Measurements from ENCODE around the gene CSGALNACT2.

Gene CSGALNACT2

DNA sequence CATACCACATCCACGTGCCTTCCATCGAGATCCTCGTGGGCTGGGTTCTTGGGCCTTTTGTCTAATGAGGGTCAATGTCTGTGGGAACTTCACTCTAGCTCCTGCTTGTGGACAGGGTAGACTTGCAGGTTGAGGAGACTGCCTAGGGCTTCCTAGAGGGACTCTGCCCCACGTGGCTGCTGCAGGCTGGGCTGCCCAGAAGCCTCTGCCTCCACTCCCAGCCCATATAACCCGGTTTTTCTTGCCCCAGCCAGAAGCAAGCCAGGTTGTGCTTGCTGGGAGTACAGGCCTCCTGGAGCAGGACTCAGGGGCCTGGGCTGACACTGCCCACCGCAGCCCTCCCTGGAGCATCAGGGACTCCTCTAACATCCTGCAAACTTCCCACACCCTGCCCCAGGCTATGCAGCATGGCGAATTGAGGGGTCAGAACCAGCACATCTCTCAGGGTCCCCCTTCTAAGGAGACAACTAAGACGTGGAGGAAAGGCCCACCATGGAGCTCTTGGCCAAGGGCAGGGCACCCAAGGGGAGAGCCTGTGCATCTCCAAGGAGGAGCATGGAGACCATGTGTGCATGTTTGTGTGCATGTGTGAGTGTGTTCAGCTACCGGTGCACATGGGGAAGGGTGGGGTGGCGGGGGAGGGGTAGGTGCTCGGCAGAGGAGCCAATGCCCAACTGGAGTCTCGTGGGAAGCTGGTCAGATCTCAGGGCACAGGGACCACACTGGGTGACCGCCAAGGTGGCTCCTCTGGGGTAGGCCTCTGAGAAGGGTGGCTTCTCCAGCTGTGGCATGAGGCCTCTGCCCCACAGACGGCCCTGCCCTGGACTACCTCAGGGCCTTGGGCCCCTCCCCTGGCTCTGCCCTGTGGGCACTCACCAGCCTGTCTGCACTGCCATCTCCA is 66.0 kb downstream of the CSGALNACT2 start:
- peak; percentile 7 for DNase-seq

DNA sequence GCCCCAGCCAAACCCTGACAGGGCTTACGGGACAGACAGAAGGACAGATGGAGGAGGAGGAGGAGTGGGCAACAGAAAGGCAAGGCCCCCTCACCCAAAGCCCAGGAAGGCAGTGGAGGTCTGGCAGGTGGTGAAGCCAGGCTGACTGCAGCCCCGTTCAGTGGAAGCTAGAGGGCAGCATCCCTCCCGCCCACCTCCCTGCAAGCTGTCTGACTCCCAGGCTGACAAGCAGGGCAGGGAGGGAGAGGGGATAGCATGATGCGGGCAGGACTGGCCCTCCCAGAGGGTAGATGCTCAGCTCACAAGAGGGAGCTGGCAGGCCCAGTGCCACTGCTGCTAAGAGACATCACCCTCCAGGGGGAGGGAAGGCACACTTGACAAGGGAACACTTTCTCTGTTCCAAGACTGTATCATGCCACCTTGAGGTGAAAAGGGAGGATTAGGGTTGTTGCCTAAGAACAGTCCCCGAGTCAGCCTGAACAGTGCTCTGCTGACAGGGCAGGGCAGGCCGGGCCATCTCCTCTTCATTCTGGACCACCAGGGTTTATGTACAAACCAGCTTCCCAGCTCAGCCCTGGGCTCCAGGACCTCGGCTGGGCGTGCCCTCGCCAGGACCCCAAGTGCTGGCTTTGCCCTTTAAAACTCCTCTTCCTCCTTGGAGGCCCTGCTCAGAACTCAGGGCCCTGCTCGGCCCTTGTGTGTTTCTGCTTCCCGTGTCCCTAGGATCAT is 66.9 kb downstream of the CSGALNACT2 start:
- peak; percentile 87 for DNase-seq

DNA sequence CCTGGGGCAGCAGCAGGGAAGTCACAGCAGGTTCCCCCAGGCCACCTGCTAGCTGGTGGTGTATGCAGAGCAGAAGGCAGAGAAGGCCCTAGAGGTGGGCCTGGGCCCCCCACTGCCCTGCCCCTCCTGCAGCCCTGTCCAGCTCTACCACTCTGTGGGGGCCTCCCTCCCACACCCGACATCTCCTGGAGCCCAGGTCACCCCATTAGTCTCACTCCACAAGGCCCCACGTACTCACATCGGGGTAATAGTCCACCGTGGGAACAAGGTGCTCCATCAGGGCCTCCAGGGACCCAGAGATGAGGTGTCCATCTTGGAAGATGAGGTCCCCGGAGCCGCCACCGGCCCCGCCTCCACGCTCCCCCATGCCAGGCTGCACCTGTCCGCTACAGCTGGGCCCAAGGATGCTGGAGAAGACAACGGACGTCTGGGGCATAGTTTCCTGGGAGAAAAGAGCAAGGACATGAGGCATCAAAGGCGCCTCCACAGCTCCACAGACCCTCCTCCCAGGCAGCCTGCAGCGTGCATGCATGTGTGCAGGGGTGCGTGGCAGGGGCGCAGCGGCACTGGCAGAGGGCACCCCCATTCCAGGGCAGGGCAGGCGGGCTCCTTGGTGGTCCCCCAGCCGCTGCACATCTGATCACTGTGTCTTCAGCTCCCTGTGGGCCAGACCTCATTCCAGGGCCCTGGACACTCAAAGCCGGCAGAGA is 67.6 kb downstream of the CSGALNACT2 start:
- peak; percentile 8 for DNase-seq

DNA sequence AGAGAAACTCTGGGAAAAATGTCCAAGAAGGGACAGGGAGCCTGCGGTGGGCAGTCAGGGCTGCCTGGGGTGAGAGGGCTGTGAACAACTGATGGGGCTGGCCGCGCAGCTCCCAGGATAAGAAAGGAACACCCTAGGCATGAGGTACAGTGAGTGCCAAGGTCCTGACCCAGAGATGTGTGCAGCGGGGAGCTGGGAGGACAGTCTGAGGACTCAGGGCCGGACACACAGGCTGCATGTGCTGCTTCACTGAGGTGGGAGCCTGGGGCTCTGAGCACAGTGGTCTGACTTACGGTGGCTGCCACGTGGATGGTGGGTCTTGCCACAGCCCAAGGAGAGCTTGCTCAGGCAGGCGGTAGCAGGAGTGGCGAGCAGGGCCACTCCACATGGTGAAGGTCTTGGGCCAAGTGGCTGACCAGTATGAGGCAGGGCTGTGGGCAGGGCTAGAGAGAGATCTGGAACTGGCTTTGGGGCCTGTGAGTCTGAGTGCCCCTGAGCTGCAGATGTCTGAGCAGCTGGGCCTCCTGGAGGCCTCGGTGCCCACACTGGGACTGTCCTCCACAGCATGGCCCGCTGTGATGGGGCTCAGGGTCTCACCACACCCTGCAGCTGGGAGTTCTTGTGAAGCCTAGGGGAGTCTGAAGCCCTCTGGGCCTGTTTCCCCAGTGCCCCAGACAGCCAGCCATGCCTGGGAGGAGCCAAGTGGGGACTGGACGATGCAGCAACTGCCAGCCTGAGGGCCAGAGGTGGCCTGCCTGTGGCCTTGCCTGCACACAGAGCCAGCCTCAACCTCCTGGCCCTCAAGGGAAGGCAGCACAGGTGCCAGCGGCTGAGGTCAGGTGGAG is 68.4 kb downstream of the CSGALNACT2 start:
- peak; percentile 9 for DNase-seq

DNA sequence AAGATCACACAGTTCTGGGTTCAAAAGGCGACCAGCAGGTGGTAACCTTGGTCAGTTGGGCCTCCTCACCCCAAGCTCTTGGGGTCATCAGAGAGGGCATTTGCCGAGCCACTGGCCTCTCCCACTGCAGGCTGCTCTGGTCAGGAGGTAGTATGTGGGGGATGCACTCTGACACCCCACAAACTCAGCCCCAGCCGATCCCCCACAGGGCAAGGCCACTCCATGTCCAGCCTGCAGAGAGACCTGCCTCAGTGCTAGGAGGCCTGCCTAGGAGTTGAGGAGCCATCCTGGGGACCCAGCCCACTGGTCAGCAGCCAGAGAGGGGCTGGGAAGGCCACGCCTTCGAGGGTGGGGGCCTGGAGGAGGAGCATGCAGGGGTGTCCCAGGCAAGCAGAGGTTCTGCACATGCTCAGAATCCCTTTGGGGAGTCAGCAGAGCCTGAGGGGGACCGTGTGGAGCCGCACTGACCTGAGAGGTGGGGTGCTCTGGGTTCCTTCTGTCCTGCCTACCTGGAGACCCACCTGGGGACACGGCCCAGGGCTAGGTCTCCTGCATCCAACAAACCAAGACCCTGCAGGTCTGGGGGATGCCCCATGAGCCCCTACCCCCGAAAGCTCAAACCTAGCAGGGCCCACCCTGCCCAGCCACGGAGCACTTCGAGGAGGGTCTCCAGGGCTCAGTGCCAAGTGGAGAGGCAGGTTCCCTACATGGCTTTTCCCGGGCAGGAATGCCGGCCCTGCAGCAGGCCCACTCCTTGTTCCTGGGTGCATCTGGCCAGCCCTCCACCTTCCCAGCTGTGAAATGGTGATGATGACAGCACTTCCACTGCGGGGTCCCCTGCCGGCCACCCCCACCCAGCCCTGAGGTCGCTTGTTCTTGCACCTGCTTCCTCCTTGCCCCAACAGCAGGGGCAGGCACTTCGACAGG is 70.2 kb downstream of the CSGALNACT2 start:
- DNase-seq, result peak; percentile 13

DNA sequence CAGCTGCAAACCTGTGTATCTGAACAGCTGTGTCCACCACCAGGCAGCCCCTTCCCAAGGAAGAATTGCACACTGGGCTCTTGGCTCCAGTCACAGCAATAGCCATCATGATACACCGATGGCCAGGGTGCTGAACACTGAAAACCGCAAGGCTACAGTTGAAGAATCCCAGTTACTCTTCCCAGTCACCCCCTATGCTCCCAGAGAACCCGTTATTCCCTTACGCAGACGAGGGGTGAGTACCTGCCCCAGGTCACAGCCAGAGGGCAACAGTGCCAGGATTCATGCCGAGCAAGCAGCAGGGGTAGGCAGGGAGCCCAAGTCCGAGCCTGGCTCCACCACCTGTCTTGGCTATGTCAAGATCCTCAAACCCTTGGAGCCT is 70.8 kb downstream of the CSGALNACT2 start:
- peak; percentile 17 for DNase-seq

DNA sequence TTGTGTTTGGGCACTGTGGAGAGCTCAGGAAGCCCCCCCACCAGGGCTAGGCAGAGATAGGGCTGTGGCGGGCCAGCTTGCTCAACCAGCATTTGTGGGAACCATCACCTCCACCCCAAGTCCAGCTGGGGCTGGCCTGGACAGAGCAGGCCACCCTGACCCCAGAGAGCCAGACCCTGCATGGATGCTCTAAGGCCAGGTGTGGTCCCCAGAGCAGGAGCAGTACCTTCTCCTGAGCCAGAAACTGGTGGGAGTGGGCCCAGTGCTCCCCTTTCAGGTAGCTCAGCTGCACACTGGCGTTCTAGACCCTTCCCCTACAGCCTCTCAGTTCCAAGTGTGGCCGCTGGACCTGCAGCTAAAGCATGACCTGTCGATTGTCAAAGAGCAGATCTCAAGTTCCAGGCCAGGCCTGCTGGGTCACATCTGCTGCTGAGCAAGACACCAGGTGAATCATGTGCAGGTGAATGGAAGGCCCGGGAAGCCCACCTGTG is 71.5 kb downstream of the CSGALNACT2 start:
- DNase-seq, result peak; percentile 14

DNA sequence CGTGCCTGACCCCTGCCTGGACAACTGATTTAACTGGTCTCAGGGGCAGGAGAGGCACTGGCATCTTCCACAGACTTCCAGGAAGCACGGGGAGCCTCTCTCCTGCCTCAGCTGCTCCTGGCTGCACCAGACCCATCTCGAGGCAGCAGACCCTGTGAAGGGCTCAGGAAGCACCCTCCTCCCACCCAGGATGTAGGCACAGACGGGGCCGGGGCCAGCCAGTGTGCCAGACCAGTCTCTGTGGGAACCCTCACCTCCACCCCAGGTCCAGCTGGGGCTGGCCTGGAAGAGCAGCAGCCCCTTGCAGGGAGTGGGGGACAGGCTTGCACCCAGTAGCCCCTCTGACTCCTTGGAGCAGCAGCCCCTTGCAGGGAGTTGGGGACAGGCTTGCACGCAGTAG is 72.3 kb downstream of the CSGALNACT2 start:
- peak; percentile 16 for DNase-seq

DNA sequence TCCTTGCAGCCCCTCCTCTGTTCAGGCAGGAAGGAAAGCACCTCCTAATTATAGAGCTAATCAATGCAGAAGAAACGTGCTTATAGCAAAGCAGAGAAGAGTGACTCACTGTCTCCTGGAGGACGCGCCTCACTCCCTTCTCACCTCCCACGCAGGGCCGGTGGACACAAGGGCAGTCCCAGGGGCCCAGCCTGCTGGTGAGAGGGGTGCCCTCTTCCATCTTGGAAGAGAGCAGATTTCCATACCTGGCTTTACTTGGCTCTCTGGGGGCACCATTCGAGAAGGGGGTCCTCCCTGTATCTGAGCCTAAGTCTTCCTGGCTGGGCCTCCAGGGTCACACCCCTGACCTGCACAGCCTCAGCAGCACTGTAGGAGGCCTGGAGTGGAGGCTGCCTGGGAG is 72.8 kb downstream of the CSGALNACT2 start:
- no peak for DNase-seq

DNA sequence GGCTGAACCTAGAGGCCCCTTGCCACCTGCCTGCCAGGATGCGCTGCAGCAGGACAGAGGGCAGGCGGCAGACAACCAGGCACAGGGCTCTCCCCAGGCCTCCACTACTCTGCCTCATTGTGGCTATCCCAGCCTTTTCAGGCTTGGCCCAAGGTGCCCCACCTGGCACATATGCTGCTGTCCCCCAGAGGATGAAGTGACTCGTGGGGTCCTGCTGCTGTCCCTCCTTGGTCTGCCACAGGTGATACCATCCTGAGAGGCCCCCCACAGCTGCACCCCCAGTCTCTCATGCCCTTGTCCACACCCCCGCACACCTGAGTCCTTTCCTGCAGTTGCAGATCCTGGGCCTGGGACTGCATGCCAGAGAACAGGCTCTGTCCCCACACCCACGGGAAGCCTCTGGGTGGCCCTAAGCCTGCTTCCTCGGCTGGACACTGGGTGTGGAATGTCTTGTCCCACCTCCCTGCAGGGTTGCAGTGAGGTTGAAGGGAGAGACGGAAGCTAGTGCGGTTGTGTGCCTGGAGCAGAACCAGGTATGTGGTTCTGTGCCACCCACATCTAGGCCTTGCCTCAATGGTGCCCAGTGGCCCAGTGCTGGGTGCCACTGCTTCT is 73.3 kb downstream of the CSGALNACT2 start:
- no peak for DNase-seq

DNA sequence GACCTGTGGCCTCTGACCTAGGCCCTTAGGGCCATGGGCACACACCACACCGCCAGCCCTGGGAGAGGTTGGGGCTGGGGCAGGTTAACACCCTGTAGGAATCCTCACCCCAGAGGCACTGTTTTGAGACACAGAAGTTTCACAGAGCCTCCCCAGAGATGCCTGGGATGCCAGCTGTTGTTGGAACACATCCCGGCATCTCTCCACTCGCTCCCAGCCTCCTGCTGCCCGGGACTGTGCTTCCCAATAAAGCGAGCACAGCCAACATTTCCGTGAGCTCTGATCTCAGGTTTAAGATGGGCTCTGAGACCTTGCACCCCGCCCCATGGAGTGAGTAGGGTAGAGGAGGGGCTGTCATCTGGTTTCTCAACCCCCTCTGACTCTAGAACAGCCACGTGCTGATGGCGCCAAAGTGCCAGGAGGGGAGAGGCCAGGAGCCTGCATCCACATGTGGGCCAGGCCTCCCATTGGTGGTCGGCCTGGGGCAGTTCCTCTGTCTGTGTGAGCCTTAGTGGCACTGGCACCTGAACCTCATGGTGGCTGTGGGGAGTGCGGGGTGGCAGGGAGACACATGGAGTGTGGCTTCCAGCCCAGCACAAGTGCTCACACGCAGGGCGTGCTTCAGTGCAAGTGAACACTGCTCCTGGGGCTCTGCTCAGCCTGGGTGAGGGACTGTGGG is 73.9 kb downstream of the CSGALNACT2 start:
- no peak for DNase-seq

DNA sequence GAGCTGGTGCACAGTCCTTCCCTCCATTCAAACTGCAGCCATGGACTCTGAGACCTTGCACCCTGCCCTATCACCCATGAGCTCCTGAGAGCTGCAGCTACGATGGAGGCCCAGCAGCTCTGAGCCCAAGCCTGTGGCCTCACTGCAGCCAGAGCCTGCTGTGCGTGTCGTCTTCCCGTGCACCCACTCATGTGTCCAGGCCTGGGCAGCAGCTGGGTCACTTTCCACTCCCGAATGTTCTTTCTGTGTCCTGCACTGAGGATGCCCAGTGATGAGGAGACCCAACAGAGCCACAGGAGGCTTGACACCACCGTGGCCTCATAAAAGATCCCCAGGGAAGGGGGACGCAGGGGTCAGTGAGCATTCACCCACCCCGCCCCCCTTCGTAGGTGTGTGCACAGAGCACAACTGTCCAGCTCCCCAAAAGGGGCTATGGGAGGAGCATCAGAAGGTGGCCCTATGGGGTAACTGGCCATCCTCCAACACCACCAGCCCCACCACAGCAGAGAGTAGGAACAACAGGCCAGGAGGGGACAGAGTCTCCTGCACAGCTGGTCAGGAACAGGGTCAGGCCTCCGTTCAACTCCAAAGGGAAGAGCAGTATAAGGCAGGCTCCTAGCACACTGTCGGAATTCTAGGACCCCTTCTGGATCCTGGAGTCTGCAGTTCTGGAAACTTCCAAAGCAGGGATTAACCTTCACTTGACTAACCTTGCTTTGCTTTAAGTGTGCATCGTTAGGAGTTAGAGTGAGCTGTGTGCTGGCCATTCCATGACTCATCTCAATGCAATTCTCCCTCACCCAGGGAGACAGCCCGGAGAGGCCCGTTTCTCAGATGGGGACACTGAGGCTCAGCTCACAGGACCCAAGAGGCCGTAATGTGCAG is 76.1 kb downstream of the CSGALNACT2 start:
- DNase-seq, result no peak

DNA sequence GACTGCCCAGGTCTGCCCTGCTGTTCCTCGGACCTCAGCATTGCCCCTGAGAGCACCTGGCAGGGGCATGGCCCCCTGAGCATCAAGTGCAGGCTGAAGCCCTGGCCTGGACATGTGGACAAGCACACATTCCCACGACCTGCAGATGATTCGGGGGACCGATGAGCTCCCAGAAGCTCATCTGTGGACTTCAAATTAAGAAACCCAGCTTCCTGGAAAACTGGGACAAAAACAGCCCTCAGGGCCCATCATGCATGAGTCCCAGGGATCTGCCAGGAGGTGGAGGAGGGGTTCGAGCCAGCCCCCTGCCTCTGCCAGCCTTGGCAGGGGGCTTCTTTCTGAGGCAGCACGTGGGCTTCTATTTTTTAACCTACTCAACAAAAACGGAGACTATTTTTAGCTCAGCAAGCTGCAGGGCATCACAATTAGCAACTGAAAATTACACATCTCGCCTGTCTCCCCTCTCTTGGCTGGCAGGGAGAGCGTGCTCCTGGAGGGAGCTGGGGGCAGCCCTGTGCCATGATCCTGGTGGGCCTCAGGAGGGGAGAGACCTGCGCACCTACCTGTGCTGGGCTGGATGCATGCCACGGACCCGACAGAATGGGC is 76.8 kb downstream of the CSGALNACT2 start:
- DNase-seq, result no peak

DNA sequence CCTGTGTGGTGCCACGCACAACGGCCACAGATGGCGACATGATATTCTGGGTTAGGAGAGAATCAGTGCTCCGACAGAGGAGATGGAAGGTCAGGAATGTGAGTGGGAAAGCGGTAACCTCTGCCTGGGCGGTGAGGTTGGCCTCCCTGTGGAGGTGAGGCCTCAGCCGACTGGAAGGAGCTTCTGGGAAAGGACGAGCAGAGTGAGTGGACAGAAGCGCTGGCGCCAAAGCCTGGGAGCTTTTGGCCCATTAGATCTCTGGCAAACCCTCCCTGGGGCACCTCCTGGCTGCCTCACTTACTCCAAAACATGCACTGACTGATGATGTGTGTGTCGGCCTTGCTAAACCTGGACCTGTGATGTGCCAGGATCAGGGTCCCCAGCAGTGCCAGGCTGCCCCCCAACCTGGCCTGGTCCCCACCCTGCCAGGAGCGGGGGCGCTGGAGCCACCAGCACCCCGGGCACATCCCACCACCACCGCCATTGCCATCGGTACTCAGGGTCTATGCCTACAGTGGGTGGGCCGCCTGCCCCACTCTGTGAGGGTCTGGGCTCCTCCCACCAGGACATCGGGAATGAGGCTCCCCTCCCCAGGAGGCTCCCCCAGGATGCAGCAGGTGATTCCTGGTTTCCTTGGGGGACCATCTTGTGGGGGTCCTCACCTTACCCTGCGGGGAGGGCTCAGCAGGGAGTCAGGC is 77.7 kb downstream of the CSGALNACT2 start:
- no peak for DNase-seq

DNA sequence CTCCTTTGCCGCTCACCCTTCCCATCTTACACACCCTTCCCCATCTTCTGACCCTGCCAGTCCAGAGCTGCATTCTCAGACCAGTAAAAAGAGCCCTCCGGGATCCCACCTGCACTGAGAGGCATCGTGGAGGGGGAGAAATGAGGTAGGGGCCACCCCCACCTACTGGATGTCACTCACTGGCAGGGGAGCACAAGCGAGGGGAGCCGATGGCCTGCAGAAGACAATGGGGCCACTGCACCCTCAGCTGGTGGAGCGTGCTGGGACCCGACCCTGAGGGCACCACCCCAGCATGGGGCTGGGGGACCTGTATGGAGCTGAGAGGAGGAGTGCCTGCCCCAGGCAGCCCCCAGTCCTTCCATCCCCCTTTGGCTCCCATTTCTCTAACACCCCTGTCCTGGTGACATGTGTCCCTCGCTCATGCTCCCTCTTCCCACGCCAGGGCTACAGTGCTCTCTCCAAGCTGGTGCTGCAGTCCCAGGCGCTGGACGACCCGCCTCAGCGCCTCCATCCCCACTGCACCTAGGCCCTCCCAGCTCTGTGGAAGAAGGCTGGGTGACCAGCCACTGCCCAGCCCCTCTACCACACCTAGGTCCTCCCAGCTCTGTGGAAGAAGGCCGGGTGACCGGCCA is 78.8 kb downstream of the CSGALNACT2 start:
- no peak for DNase-seq

DNA sequence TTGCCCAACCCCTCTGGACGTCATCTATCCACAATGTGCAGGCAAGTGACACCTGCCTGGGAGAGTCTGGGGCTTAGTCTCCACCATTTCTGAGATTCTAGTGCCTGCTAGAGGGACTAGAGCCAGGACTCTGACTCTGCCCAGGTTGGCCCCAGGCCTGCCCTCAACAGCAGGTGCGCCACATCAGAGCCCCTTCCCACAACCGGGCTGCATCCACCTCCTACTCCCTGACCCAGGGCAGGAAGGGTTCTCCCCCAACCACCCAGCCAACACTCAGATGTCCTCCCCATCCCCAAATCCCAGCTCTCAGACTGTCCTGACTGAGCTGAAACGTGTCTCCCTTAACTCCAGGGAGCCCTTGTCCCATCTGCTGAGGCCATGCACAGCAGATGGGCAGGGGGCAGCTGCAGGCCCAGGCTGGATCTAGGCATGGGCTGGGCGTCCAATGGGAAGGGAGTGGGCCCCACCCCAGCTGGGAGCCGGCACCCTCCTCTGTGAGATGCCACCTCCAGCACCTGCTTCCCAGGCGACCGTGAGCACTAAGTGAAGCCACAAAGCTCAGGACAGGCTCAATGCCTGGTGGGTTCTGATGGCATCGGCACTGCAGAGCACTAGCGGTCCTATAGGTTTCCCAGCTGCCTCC is 79.4 kb downstream of the CSGALNACT2 start:
- DNase-seq, result no peak

Data from 8988T (cell line).